ENCODE data around the gene NR4A2.

Gene NR4A2

GRCh38 chr2:156340377-156340776 lies 7.9 kb upstream of the NR4A2 start:
- H3K36me3 ChIP-seq (ENCODE audit: control insufficient read depth in 2 of 2, insufficient read depth in 1 of 2, low read length in 2 of 2) = no peaks in the 10 kb centered on the region
- no peaks in the 10 kb centered on the region for H3K9me3 ChIP-seq (ENCODE audit: control insufficient read depth, insufficient read depth, low read depth, low read length)
- H3K4me1 ChIP-seq (ENCODE audit: control insufficient read depth, insufficient read depth, low read length) = peaks cover 7% of the 10 kb centered on the region; the same call in 1 of the 2 replicates
- no peak for TF ChIP-seq ZEB2 (tag by site-specific recombination; IDR thresholded peaks at IDR 0.05)
- TF ChIP-seq PRDM1 (tag by site-specific recombination; IDR thresholded peaks at IDR 0.05) = no peak
- no peak for TF ChIP-seq ZNF747 (tag by site-specific recombination; IDR thresholded peaks at IDR 0.05)
- no peak for TF ChIP-seq ZNF48 (tag by site-specific recombination; IDR thresholded peaks at IDR 0.05)
- TF ChIP-seq ZNF529 (tag by site-specific recombination; IDR thresholded peaks at IDR 0.05; ENCODE audit: insufficient replicate concordance) = no peak
- TF ChIP-seq ZNF510 (tag by site-specific recombination; IDR thresholded peaks at IDR 0.05; ENCODE audit: insufficient replicate concordance) = no peak
- no peak for TF ChIP-seq ZNF404 (tag by site-specific recombination; IDR thresholded peaks at IDR 0.05)
- ChIA-PET POLR2A (no interaction called here), CTCF (interaction anchor here (0.6 kb wide), 1 partner anchor 316 kb away, joined by 3 read pairs; no protein-coding TSS in a partner anchor)
- no peak overlapping the region for H3K4me3 ChIP-seq (ENCODE audit: low read depth, low read length)
- no peak overlapping the region for H3K27ac ChIP-seq (ENCODE audit: extremely low read depth, low read depth, low read length)

- TF ChIP-seq ZNF391 (tag by site-specific recombination; IDR thresholded peaks at IDR 0.05; ENCODE audit: borderline replicate concordance, low read depth) (no peak), PRDM1 (tag by site-specific recombination; IDR thresholded peaks at IDR 0.05) (0 out of 2 replicates have a peak, but pooled peaks have one; percentile 28)
- H3K9me3 ChIP-seq (ENCODE audit: control insufficient read depth, insufficient read depth, low read depth, low read length) = no peaks in the 10 kb centered on the region
- H3K4me1 ChIP-seq (ENCODE audit: control insufficient read depth, insufficient read depth, low read length) = peaks cover 7% of the 10 kb centered on the region; the same call in 1 of the 2 replicates
- H3K4me3 ChIP-seq (ENCODE audit: low read depth, low read length) = no peak overlapping the region
- ChIA-PET CTCF (no interaction called here), POLR2A (no interaction called here)
- H3K27ac ChIP-seq (ENCODE audit: extremely low read depth, low read depth, low read length) = no peak overlapping the region
- no peaks in the 10 kb centered on the region for H3K36me3 ChIP-seq (ENCODE audit: control insufficient read depth in 2 of 2, insufficient read depth in 1 of 2, low read length in 2 of 2)
These were observed 7.3 kb upstream of the NR4A2 start for GRCh38 chr2:156339865-156340264.

GRCh38 chr2:156339110-156339847 lies 6.8 kb upstream of the NR4A2 start:
- no peak overlapping the region for H3K4me3 ChIP-seq (ENCODE audit: low read depth, low read length)

GRCh38 chr2:156338578-156338977 lies 6.1 kb upstream of the NR4A2 start:
- TF ChIP-seq SP3 (tag by site-specific recombination; IDR thresholded peaks at IDR 0.05) = no peak
- peak; percentile 70 for TF ChIP-seq PRDM6 (tag by site-specific recombination; IDR thresholded peaks at IDR 0.05)
- Histone ChIP-seq H3K4me3 (ENCODE audit: low read depth, low read length) (no peak overlapping the region), H3K36me3 (ENCODE audit: control insufficient read depth in 2 of 2, insufficient read depth in 1 of 2, low read length in 2 of 2) (no peaks in the 10 kb centered on the region), H3K9me3 (ENCODE audit: control insufficient read depth, insufficient read depth, low read depth, low read length) (no peaks in the 10 kb centered on the region), H3K4me1 (ENCODE audit: control insufficient read depth, insufficient read depth, low read length) (peaks cover 7% of the 10 kb centered on the region; the same call in 1 of the 2 replicates), H3K27ac (ENCODE audit: extremely low read depth, low read depth, low read length) (no peak overlapping the region)
- CTCF ChIA-PET = no interaction called here
- POLR2A ChIA-PET = no interaction called here

More at GRCh38 chr2:156339110-156339847, 6.8 kb upstream of the NR4A2 start:
- Histone ChIP-seq H3K36me3 (ENCODE audit: control insufficient read depth in 2 of 2, insufficient read depth in 1 of 2, low read length in 2 of 2) (no peaks in the 10 kb centered on the region), H3K4me1 (ENCODE audit: control insufficient read depth, insufficient read depth, low read length) (peaks cover 7% of the 10 kb centered on the region; the same call in 1 of the 2 replicates), H3K27ac (ENCODE audit: extremely low read depth, low read depth, low read length) (no peak overlapping the region), H3K9me3 (ENCODE audit: control insufficient read depth, insufficient read depth, low read depth, low read length) (no peaks in the 10 kb centered on the region)
- POLR2A ChIA-PET = no interaction called here
- TF ChIP-seq ZNF335 (tag by site-specific recombination; conservative IDR thresholded peaks at IDR 0.05) (0 out of 2 replicates have a peak, but pooled peaks have one; percentile 1), ZNF148 (tag by site-specific recombination; IDR thresholded peaks at IDR 0.05; ENCODE audit: borderline replicate concordance) (no peak), PRDM1 (tag by site-specific recombination; IDR thresholded peaks at IDR 0.05) (0 out of 2 replicates have a peak, but pooled peaks have one; percentile 19), GLI4 (tag by site-specific recombination; IDR thresholded peaks at IDR 0.05) (no peak), ZNF155 (tag by site-specific recombination; IDR thresholded peaks at IDR 0.05) (no peak), MYNN (tag by site-specific recombination; IDR thresholded peaks at IDR 0.05; ENCODE audit: borderline replicate concordance) (peak; percentile 96), TCF7L2 (IDR thresholded peaks at IDR 0.05; ENCODE audit: borderline replicate concordance, low read depth, low read length) (peak; percentile 79; the same call in 1 of the 2 replicates)
- CTCF ChIA-PET = no interaction called here
